ENCODE measurements around the gene FAM219A.

DNA sequence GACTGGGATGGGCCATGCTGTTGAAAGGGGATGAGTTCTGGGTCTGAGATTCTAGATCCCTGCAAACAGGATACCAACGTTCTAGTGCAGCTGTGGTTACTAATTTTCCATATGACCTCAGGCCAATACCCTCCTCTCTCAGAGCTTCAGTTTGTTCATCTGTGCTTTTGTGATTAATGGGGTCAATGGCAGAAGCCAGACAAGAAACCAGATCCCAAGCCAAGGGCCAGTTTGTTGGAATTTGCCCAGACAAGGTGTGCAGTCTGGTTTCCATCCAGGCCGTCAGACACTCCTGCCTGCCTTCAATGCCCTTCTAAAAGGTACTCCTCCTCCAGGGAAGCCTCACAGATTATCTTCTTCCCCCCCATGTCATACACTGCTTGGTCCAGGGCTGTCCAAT is 93.1 kb downstream of the FAM219A start:
- TF ChIP-seq CTCF (IDR thresholded peaks at IDR 0.05) (no peak), POLR2A (IDR thresholded peaks at IDR 0.05) (no peak), POLR2AphosphoS5 (IDR thresholded peaks at IDR 0.05) (no peak)

All from prostate gland (tissue), 2 donors.